ENCODE measurements around the gene UNC13A.

Gene UNC13A

DNA sequence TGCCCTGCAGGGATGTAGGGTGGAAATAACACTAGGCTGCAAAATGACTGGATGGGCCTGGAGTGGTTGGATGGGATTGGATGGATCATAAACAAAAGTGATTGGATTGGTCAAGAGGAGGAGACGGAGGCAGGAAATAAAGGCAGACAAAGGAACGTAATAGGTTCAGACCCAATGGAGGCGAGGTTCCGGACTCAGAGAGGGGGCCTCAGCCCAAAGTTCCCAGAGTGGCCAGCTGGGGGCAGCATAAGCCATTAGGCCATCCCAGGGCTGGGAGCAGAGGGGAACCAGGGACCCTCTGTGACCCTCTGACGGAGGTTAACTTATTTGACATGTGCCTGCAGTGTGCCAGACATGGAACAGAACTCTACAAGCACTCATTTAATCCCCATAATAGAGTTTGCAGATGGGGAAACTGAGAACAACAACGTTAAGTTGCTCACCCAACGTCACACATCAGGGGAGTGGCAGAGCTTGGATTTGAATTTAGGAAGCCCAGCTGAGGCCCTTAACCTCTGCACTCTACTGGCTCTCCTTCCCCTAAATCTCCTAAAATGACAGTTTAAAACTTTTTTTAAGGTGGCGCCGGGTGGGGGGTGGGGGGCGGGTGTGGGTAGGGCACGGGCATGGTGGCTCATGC lies 15.8 kb upstream of the UNC13A start:
- DNase-seq: peak in 1 of 2 experiments; percentile 9

DNA sequence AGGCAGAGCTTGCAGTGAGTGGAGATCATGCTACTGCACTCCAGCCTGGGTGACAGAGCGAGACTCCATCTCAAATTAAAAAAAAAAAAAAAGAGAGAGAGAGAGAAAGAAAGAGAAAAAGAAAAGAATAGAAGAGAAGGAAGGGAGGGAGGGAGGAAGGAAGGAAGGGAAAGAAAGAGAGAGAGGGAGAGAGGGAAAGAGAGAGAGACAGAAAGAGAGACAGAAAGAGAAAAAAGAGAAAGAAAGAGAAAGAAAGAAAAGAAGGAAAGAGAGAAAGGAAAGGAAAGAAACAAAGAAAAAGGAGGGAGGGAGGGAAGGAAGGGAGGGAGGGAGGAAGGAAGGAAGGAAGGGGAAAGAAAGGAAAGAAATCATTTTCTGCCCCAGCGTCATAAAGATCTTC lies 7.0 kb upstream of the UNC13A start:
- DNase-seq: no peak

DNA sequence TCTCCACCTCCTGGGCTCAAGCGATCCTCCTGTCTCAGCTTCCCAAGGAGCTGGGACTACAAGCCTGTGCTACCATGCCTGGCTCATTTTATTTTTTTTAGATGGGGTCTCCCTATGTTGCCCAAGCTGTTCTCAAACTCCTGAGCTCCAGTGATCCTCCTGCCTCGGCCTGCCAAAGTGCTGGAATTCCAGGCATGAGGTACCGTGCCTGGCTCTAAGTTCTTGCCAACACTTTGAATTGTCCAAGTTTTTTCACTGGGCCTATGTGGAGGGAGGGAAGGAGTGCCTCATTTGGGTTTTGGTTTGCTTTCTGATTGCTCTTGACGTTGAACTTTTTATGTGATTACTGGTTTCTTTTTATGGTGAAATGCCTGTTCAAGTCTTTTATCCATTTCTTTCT lies 4.4 kb upstream of the UNC13A start:
- DNase-seq: no peak

DNA sequence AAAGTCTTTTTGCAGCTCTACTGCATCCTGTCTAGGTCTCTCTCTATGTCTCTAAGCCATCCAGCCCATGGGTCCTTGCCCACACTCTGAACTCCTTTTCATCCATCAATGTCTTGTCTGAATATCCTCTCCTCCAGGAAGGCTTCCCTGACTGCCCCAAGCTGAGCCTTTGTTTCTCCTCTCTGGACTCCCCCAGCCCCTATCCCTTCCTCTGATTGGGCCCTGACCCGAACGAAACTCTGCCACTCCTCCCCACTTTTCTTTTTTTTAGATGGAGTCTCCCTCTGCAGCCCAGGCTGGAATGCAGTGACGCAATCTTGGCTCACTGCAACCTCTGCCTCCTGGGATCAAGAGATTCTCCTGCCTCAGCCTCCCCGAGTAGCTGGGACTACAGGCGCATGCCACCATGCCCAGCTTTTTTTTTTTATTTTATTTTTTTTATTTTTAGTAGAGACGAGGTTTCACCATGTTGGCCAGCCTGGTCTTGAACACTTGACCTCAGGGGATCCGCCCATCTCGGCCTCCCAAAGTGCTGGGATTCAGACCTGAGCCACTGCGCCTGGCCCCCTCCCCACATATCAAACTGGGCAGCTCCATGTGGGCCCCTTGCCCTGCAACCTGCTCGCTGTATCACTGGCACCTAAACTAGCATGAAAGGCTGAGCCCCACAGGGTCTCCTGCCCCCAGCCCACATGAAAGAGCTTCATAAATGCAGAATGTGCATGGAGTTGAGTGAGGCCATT lies 870 bp upstream of the UNC13A start:
- no peak for DNase-seq

DNA sequence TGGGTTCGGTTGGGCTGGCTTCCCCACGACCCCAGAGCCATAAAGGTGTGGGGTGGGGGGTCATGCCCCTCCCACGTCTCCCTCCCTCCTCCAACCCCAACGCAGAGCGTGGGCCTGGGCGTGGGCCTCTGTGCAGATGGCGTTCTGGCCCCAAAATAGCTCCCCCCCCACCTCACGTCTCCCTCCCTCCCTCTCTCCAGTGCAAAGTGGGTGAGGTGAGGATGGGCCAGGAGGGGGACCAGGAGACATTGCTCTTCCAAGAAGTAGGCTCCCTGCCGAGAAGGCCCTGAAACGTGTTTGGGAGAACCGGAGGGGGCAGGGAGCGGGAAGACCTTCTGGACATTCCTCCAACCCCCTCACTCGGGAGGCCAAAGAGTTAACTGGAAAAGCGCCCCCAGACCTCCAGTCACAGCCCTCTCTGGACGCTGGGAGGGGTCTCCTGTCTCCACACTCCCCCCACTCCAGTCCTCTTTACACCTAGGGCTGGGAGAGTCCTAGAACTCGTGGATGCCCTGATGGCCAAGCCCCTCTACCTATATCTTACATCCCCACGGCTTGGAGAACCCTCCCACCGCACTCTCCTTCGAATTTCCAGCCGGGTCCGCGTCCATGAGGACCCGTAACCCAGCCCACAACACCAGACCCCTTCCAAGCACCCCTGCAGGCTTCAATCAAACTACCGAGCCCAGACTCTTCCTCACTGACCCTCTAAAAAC lies 855 bp downstream of the UNC13A start:
- DNase-seq: no peak

DNA sequence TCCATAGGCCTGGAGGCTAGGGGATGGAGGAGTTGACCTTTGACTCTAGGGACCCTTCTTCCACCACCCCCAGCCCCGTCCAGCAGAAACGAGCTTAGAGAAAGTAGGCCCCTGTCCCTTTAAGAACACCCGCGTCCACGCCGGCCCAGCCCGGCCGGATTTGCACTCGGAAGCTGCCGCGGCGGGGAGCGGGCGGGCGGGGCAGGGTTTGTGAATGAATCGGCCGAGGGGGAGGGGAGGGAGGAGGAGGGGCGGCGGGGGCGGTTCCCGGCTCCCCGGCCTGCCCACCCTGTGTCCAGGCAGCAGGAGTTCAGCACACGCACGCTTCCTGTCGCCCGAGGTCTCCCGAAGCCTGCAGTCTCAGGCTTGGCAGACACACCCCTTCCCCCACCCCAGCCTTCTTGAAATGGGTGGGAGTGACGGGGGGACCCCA lies 1.5 kb downstream of the UNC13A start:
- no peak for DNase-seq

DNA sequence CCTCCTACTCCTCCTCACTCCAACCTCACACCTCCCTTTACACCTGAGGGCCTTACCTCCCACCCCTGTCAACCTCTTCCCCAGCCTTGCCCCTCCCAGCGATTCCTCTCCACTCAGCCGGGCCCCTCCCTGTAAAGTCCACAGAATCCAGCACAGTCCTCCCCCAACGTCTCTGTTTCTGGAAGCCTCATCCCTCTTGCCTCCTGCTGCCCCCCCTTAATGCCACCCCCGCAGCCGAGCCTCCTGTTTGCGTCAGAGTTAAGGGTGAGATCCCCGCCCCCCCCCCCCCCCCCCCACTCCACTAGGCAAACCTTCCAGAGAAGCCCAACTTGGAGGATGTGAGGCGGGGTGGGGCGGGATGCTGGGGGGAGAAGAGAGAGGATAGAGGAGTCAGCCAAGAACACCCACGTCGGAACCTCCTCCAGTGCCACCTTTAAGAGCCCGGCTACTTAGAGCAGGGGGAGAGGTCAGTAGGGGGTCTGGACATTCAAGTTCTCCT lies 2.1 kb downstream of the UNC13A start:
- DNase-seq: no peak

DNA sequence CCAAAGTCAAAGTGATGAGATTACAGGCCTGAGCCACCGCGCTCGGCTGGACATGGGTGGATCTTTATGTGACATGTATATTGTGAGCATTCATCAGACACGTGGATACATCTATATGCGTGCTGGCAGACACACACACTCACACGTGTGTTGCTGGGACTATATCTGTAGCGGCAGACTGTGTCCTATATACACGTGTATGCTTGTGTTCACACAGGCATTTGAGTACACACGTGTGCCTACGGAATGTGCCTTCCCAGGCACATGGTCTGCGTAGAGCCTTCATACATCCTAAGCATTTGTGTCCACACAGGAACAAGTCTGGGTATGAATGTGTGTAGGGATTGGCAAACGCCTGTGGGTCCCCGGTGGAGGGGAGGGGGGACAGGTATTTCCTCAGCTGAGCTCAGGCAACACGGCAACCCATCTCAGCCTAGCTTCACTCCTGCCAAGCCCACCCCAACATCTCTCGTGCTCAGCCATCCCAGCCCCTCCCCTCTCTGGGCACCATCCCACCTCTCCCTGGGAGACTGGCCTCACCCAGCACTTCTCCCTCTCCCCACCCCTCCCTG lies 2.6 kb downstream of the UNC13A start:
- no peak for DNase-seq

DNA sequence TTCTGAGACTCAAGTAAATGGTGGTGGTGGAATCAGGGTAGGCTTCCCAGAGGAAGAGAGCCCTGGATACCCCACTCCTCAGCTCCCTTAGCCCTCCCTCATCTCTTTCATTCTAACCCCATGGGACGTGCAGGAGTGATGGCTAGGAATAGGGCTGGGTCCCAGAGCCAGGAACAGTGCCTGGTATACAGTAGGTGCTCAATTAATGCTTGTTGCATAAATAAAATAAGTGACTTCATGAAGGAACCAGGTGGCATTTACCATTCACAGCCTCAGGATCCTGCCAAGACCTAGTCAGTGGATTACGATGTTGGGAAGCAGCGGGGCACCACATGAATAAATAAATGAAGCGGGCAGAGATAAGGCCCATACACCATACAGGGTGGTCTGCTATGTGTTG lies 3.9 kb downstream of the UNC13A start:
- no peak for DNase-seq

DNA sequence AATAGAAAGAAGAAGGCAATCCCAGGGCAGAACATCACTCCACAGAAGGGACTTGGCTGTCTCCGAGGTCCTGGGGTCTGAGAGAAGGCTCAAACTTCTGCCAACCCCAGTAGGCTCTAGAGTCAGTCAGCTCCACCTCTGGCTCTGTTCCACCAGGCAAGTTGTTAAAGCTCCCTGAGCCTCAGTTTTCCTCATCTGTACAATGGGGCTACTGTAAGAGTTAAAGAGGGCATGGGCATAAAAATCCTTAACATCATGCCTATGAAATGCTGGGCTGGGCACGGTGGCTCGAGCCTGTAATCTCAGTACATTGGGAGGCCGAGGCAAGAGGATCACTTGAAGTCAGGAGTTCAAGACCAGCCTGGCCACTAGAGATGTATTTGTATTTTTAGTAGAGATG lies 5.1 kb downstream of the UNC13A start:
- no peak for DNase-seq

DNA sequence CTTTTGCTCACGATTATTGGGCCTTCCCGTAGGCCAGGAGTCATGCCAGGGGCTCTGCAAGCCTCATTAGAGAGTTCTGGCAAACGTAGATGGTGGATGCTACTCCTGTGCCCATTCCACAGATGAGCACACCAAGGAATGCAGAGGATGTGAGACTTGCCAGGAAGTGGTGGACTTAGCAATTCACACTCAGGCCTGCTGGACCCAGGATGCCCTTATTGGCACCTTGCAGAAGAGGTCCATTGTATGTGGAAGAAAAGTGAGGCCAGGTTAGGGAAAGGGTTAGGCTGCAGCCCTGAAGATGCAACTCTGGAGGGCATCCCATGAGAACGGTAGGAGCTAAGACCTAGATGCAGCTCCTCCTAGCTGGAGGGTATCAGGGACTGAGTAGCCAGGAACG lies 5.9 kb downstream of the UNC13A start:
- DNase-seq: no peak

DNA sequence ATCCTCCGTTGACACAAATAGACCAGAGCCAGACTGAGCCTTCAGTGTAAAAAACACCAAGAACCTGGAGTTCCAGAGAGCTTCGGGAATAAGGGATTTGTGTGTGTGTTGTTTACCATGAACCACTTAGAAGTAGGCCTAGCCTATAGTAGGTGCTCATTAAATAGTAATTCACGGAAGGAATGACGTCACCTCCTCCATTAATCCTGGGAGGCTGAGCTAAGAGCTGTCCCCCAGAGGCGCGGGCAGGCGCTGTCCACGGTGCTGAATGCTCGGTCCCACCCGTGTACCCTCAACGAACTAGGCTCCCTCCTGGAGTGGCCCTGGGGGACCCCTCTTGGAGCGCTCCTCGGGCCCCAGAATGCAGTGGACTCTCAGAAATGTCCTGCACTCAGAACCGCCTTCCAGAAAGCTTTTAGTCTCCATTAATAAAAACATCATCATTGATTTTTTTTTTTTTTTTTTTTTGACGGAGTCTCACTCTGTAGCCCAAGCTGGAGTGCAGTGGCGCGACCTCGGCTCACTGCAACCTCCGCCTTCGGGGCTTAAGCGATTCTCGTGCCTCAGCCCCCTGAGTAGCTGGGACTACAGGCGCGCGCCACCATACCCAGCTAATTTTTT lies 6.5 kb downstream of the UNC13A start:
- no peak for DNase-seq

DNA sequence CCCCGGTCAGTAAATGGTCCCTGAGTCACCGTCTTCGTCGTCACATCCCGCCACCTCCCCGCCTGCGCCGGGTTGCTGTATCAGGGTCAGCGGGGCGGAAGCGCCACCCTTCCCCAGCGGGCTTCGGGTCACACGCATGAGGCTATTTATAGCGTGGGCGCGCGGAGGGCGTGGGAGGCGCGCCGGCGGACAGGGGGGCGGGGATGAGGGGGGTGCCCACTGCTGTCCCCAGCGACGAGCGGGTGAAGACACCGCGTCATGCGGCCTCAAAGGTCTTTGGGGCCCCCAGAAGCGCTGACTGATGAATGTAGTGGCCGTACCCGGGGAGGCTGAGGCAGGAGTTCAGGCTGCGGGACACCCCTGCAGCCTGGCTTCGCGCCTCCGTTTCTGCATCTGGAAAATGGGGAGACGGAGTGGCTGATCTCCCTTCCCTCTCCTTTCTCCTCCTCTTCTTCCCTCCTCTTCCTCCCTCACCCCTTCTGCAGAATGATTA lies 7.9 kb downstream of the UNC13A start:
- DNase-seq: no peak

DNA sequence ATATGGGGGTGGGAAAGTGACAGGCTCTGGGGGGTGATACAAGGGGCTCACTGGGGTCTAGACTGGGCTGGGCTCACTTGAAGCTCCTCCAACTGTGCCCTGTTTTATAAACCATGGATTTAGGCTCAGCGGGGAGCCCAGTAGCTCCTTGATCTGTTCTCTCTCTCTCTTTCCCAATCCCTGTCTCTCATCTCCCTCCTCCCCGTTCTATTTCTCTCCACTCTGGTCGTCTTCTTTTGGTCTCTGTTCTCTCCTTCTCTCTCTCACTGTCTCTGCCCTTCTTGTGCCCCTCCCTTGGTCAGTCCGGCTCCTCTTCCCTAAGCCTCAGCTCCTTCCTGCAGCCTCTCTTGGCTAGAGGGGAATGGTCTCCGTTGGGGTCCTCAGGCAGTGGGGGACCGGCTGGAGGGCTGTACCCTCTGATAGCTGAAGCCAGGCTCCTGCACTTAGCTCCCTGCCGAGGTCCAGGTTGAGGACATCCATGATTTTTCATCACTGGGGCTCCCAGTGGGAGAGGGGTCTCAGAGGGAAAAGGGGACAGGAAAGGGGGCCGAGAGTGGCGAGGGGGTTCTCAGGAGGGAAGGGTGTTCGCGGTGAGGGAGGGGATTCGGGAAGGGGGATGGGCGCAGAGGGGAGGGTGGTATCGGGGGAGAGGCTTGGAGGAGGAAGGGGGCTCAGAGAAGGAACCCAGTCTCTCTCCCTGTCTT lies 8.5 kb downstream of the UNC13A start:
- no peak for DNase-seq

DNA sequence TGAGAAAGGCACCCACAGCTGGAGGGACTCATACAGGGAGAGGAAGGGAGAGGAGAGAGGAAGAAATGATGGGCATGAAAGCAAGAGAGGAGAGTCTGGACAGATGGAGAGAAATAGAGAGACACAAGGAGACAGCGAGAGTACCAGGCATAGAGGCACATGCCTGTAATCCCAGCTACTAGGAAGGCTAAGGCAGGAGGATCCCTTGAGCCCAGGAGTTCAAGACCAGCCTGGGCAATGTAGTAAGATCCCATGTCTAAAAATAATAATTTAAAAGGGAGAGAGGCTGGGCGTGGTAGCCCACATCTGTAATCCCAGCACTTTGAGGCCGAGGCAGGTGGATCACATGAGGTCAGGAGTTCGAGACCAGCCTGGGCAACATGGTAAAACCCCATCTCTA lies 9.3 kb downstream of the UNC13A start:
- DNase-seq: no peak

DNA sequence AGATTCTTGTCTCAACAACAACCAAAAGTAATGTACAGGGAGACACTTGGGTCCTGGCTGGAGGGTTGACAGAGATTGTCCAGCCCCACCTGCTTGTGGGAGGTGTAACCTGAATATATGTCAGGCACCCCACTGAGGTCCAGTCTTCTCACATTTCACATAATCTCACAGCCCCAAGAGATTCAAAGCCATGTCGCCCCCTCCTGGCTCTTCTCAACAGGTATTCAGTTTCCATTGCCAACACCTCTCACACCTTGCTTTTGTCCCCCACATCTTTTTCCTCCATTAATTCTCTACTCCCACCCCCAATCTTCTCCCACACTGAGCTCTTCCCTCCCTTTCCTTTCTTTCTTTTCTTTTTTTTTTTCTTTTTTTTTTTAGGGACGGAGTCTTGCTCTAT lies 11.2 kb downstream of the UNC13A start:
- no peak for DNase-seq

DNA sequence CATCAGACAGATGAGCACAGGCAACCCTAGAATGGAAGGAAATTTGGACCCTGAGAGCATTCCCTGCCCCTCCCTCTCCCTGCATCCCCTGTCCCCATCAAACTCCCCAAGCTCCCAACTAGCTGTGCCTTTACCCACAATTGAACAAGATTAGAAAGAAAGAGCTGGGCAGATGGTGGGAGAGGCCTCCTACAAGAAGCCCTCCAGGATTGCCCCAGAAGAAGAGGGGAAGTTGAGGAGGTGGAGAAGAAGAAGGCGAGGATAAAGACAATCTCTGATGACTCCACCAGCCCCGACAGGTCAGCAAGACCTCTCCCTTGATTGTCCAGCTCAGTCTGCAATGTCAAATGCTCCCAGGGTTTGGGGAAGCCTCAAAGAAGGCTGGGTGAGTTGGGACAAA lies 11.9 kb downstream of the UNC13A start:
- no peak for DNase-seq

DNA sequence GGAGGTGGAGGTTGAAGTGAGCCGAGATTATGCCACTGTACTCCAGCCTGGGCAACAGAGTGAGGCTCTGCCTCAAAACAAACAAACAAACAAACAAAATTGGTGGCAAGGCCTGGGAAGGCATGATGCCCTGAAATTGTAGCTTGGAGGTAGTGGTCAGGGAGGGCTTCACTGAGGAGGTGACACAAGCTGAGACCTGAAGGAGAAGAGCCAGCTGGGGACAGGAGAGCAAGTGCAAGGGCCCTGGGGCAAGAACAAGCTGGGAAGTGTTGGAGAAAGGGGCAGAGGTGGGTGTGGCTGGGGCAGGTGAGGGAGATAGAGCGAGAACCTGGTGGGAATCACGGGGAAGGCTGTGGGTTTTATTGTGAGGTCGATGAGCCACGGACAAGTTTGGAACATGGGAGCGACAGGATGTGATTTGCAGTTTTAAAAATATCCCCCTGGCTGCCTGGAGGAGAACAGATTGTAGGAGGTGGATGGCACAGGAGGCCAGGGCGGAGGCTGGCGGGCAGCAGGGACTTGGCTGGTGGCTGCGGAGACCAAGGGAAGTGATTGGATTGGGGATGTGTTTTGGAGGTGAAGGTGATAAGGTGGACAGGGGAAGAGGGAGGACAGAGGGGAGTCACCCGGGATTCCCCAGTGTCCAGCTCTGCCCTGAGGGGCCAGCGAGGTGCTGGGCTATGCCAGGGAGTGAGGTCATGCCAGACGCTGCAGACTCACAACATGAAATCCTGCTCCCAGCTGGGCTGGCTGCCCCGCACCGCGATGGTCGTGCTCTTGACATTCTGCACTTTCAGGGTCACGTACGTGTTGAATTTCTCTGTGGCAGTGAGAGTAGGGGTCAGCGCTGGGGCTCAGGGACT lies 14.0 kb downstream of the UNC13A start:
- no peak for DNase-seq

DNA sequence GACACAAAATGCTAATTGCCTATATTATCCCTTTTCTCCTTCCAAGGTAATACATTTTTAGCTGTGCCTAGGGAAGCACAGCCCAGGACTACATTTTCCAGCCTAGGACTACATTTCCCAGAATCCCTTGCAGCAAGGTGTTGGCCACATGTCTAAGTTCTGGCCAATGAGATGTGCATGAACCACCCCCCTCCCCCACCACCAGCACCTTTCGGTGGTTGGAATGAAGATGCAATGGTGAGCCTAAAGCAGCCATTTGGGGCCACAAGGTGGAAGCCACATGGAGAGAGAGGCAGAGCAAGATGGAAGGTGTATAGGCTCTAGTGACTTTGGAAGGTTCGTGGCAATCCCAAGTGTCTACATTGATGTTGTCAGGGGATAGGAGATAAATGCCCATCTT lies 16.2 kb downstream of the UNC13A start:
- DNase-seq: peak in 1 of 2 experiments; percentile 14

DNA sequence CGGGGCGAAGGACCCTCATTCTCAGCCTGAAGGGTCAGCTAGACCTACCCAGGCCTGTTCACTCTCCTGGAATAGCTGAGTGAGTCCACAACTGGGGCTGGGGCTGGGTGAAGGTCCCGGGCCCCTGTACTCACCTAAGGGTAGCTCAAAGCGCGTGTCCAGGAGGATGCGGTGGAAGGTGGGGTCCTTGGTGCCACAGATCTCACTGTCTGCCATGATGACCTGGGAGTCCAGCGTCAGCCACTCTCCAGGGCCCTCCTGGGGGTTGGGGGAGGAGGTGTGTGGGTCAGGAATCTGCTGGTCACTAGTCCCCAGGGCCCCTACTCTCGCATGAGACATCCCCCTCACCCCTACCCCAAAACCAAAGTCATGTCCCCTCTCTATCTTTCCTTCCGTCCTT lies 18.7 kb downstream of the UNC13A start:
- no peak for DNase-seq

DNA sequence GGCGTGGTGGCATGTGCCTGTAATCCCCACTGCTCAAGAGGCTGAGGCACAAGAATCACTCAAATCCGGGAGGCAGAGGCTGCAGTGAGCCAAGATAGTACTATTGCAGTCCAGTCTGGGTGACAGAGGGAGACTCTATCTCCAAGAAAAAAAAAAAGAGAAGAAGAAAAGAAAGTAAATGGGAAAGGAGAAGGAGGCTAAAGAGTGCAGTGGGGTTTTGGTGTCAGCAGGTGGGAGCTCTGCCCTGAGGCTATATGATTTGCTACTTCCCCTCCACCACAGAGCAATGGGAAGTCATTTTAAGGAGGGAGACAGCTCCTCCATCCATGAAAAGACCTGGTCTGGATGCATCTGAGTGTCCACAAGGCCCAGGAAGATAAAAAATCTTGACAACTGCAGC lies 23.1 kb downstream of the UNC13A start:
- DNase-seq: no peak

Measured in NCI-H187 (cell line).